Peyer's patch (tissue), 4 donors: Measurements from ENCODE around the gene MCF2L2.

Experiments used
- POLR2A ChIP-seq, 2 donors: fragments of 450-650 bp; IDR thresholded peaks; one replicate each; pipeline ENCODE4 v1.5.1; 2017; ENCODE audit warnings: antibody characterized with exemption in 2 of 2, mild to moderate bottlenecking in 2 of 2, moderate library complexity in 2 of 2
- TF ChIP-seq, protein P1 (sequence below), 6 experiments: fragments of 450-650 bp in 4 of 6; fragments of 200-600 bp in 2 of 6; sonication (generic) in 1 of 6; IDR thresholded peaks; one replicate each; pipeline ENCODE4 v1.5.1; 2017 to 2019; ENCODE audit warnings: antibody characterized with exemption in 6 of 6, mild to moderate bottlenecking in 3 of 6, moderate library complexity in 1 of 6

DNA sequence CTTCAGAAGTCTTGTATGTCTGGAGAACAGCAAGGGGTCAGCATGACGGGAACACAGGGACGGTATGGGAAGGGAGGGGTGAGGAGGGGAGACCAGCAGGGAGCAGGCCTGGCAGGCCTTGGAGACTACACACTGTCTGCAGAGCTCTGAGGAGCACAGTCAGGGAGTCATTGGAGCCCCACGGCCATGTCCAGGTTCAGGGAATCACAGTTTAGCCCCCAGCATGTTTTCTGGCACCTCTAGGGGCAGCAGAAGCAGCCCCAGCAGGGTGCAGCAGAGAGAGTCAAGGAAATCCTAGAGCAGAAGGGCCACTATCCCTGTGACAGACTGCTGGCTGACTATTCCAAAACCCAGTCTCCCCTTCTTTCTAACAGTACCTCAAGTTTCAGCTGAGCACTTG lies 269.1 kb downstream of the MCF2L2 start:
- TF ChIP-seq, protein P1, sequence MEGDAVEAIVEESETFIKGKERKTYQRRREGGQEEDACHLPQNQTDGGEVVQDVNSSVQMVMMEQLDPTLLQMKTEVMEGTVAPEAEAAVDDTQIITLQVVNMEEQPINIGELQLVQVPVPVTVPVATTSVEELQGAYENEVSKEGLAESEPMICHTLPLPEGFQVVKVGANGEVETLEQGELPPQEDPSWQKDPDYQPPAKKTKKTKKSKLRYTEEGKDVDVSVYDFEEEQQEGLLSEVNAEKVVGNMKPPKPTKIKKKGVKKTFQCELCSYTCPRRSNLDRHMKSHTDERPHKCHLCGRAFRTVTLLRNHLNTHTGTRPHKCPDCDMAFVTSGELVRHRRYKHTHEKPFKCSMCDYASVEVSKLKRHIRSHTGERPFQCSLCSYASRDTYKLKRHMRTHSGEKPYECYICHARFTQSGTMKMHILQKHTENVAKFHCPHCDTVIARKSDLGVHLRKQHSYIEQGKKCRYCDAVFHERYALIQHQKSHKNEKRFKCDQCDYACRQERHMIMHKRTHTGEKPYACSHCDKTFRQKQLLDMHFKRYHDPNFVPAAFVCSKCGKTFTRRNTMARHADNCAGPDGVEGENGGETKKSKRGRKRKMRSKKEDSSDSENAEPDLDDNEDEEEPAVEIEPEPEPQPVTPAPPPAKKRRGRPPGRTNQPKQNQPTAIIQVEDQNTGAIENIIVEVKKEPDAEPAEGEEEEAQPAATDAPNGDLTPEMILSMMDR (IDR thresholded peaks at IDR 0.05), result no peak
- no peak for TF ChIP-seq POLR2A (IDR thresholded peaks at IDR 0.05)
